ENCODE data around the gene CHD1. TPM values are rescaled to one million over a fixed set of nuclear protein-coding genes. Genes with fewer than 3 reads are reported as not detected.

The CHD1 gene
- total RNA-seq, 1 donor from 2014 or later = 45.9 TPM

GRCh38 chr5:98936948-98937715 lies 8.3 kb upstream of the CHD1 start:
- DNase-seq (ENCODE audit: extremely low read depth, low read depth, low spot score) = no peak

GRCh38 chr5:98935206-98935605 lies 6.4 kb upstream of the CHD1 start:
- DNase-seq (ENCODE audit: extremely low read depth, low read depth, low spot score) = no peak

- no peak for DNase-seq (ENCODE audit: extremely low read depth, low read depth, low spot score)
Observed at GRCh38 chr5:98934546-98934945, 5.7 kb upstream of the CHD1 start.

- DNase-seq (ENCODE audit: extremely low read depth, low read depth, low spot score) = no peak
Observed at GRCh38 chr5:98933445-98934072, 4.8 kb upstream of the CHD1 start.

GRCh38 chr5:98930972-98931762 lies 2.4 kb upstream of the CHD1 start:
- DNase-seq (ENCODE audit: extremely low read depth, low read depth, low spot score) = no peak

GRCh38 chr5:98929710-98930298 lies 997 bp upstream of the CHD1 start:
- no peak for DNase-seq (ENCODE audit: extremely low read depth, low read depth, low spot score)

GRCh38 chr5:98927989-98928872 lies 576 bp downstream of the CHD1 start:
- DNase-seq (ENCODE audit: extremely low read depth, low read depth, low spot score) = no peak

GRCh38 chr5:98927242-98927988 lies 1.4 kb downstream of the CHD1 start:
- DNase-seq (ENCODE audit: extremely low read depth, low read depth, low spot score) = no peak

- DNase-seq (ENCODE audit: extremely low read depth, low read depth, low spot score) = no peak
Observed at GRCh38 chr5:98923966-98924365, 4.8 kb downstream of the CHD1 start.

GRCh38 chr5:98921947-98922505 lies 6.8 kb downstream of the CHD1 start:
- DNase-seq (ENCODE audit: extremely low read depth, low read depth, low spot score) = no peak

- no peak for DNase-seq (ENCODE audit: extremely low read depth, low read depth, low spot score)
Observed at GRCh38 chr5:98917433-98917832, 11.4 kb downstream of the CHD1 start.

- no peak for DNase-seq (ENCODE audit: extremely low read depth, low read depth, low spot score)
Observed at GRCh38 chr5:98916540-98916939, 12.3 kb downstream of the CHD1 start.

GRCh38 chr5:98913911-98914310 lies 14.9 kb downstream of the CHD1 start:
- no peak for DNase-seq (ENCODE audit: extremely low read depth, low read depth, low spot score)

GRCh38 chr5:98911280-98912040 lies 17.3 kb downstream of the CHD1 start:
- no peak for DNase-seq (ENCODE audit: extremely low read depth, low read depth, low spot score)

- DNase-seq (ENCODE audit: extremely low read depth, low read depth, low spot score) = no peak
Observed at GRCh38 chr5:98909363-98909762, 19.4 kb downstream of the CHD1 start.

- no peak for DNase-seq (ENCODE audit: extremely low read depth, low read depth, low spot score)
Observed at GRCh38 chr5:98907951-98908350, 20.9 kb downstream of the CHD1 start.

GRCh38 chr5:98906756-98907355 lies 22.0 kb downstream of the CHD1 start:
- DNase-seq (ENCODE audit: extremely low read depth, low read depth, low spot score) = no peak
